SU-DHL-6 (cell line): Measurements from ENCODE around the gene CTNNBIP1.

Source experiments
- H2AFZ ChIP-seq: fragments of 200-600 bp; sonication (generic); 2 replicates; pipeline ENCODE4 v1.6.1; 2014; ENCODE audit warnings: low read depth, mild to moderate bottlenecking, moderate library complexity, mixed read lengths, antibody characterized with exemption, low read length; ENCODE audit not compliant: severe bottlenecking
- H3F3A ChIP-seq: fragments of 200-600 bp; shearing (Covaris generic); 2 replicates; pipeline ENCODE4 v1.6.0; 2016; ENCODE audit warnings: antibody characterized with exemption, mild to moderate bottlenecking; ENCODE audit not compliant: insufficient read depth
- H3K27ac ChIP-seq: fragments of 200-600 bp; sonication (generic); 2 replicates; pipeline ENCODE4 v1.5.1; 2016; ENCODE audit warnings: low read depth, mild to moderate bottlenecking, low read length, moderate library complexity, mixed read lengths
- H3K27me3 ChIP-seq: fragments of 200-600 bp; sonication (generic), shearing (Covaris generic); 2 replicates; pipeline ENCODE4 v1.6.0; 2014; ENCODE audit warnings: mild to moderate bottlenecking, low read length
- H3K36me3 ChIP-seq: fragments of 200-600 bp; sonication (generic); 2 replicates; pipeline ENCODE4 v1.6.1; 2014; ENCODE audit warnings: mild to moderate bottlenecking, low read length, mixed read lengths
- H3K4me2 ChIP-seq: fragments of 300-600, 200-600 bp; shearing (Covaris generic), sonication (generic); 2 replicates; pipeline ENCODE4 v1.6.0; 2014; ENCODE audit warnings: low read length, low read depth, mild to moderate bottlenecking; ENCODE audit not compliant: poor library complexity, severe bottlenecking
- H3K4me3 ChIP-seq: fragments of 200-600 bp; sonication (generic); 2 replicates; pipeline ENCODE4 v1.5.1; 2014; ENCODE audit warnings: antibody characterized with exemption, low read length, mild to moderate bottlenecking, mixed read lengths; ENCODE audit not compliant: insufficient read depth, poor library complexity, severe bottlenecking
- H3K79me2 ChIP-seq: fragments of 200-600 bp; sonication (generic); 2 replicates; pipeline ENCODE4 v1.6.1; 2014; ENCODE audit warnings: mild to moderate bottlenecking, low read length, moderate library complexity; ENCODE audit not compliant: insufficient read depth
- H3K9ac ChIP-seq: fragments of 200-600 bp; sonication (generic); 2 replicates; pipeline ENCODE4 v1.7.0; 2014; ENCODE audit warnings: mild to moderate bottlenecking, low read length
- H3K9me2 ChIP-seq: fragments of 200-600 bp; sonication (generic); replicated peaks from 2 replicates; pipeline ENCODE4 v1.6.1; 2014; ENCODE audit warnings: low read length; ENCODE audit not compliant: insufficient read depth
- H3K9me3 ChIP-seq: fragments of 200-600 bp; sonication (generic); 2 replicates; pipeline ENCODE4 v1.6.1; 2014; ENCODE audit warnings: low read length, mixed read lengths; ENCODE audit not compliant: insufficient read depth
- H4K20me1 ChIP-seq: fragments of 200-600 bp; sonication (generic); 2 replicates; pipeline ENCODE4 v1.6.1; 2014; ENCODE audit warnings: low read depth, mild to moderate bottlenecking, antibody characterized with exemption, low read length, moderate library complexity, mixed read lengths
- CTCF ChIP-seq: fragments of 200-600 bp; sonication (generic); IDR thresholded peaks from one replicate; pipeline ENCODE4 v1.5.1; 2017; ENCODE audit warnings: antibody characterized with exemption, mild to moderate bottlenecking, low read length, moderate library complexity; ENCODE audit not compliant: insufficient read depth, poor library complexity, severe bottlenecking
- EZH2phosphoT487 ChIP-seq: fragments of 200-600 bp; sonication (generic), shearing (Covaris generic); conservative IDR thresholded peaks from 2 replicates; pipeline ENCODE4 v1.6.1; 2018; ENCODE audit warnings: mild to moderate bottlenecking, antibody characterized with exemption, low read length, moderate library complexity, mixed read lengths

Gene CTNNBIP1

DNA sequence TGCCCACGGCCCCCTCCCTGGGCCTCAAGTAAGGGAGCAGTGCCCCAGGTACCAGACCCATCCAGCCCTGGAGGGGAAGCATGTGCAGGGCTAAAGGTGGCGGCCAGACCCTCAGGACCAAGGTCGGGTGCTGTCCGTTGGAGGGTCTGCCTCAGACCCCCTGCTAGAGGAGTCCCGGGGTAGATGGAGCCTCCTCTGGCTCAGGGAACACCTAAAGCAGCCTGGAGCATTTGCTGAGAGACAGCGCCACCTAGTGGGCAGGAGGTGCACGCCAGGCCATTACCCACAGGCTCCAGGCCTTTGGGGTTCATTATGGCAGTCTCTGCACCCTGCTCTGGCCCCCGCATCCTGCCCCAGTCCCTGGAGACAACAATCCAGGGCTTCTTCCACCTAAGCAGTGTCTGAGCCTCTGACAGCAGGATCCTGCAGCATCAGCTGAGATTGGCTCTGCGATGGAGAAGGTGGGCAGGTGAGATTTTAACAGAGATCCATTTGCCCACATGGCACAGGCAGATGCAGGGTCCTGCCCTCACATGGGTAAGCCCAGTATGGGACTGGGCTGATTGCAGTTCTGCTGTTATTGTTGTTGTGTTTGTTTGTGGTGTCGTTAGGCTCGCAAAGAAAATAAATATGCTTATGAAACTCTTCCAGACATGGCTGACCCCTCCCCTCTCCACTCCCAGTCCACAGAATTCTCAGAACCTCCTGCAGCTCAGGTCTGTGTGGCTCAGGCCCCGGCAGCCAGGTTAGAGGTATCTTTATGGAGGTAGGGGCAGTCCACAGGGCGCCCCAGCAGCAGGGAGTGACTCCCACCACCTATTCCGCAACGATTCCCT lies 42.4 kb downstream of the CTNNBIP1 start:
- Histone ChIP-seq H2AFZ (no peak overlapping the region), H3K9me2 (no peaks in the 10 kb centered on the region), H3K4me2 (no peak overlapping the region), H3K9me3 (no peaks in the 10 kb centered on the region), H3F3A (peaks cover 34% of the 10 kb centered on the region), H3K27me3 (no peaks in the 10 kb centered on the region), H3K79me2 (no peaks in the 10 kb centered on the region), H3K9ac (no peak overlapping the region), H3K27ac (peak overlapping the region; percentile 95), H3K36me3 (no peaks in the 10 kb centered on the region), H4K20me1 (no peaks in the 10 kb centered on the region), H3K4me3 (no peak overlapping the region)
- TF ChIP-seq EZH2phosphoT487 (no peak), CTCF (peak; percentile 94)

- no peaks in the 10 kb centered on the region for H3K36me3 ChIP-seq
- H4K20me1 ChIP-seq: no peaks in the 10 kb centered on the region
- no peaks in the 10 kb centered on the region for H3K79me2 ChIP-seq
- no peaks in the 10 kb centered on the region for H3K9me2 ChIP-seq
- H3F3A ChIP-seq: peaks cover 36% of the 10 kb centered on the region
- H2AFZ ChIP-seq: no peak overlapping the region
- peak overlapping the region; percentile 95 for H3K27ac ChIP-seq
- H3K9me3 ChIP-seq: no peaks in the 10 kb centered on the region
- no peak overlapping the region for H3K9ac ChIP-seq
- H3K27me3 ChIP-seq: no peaks in the 10 kb centered on the region
- no peak overlapping the region for H3K4me3 ChIP-seq
- TF ChIP-seq CTCF: no peak
- H3K4me2 ChIP-seq: no peak overlapping the region
Observed at GRCh38 chr1:9866836-9867235, 43.2 kb downstream of the CTNNBIP1 start.

- H3K36me3 ChIP-seq: no peaks in the 10 kb centered on the region
- no peaks in the 10 kb centered on the region for H3K9me3 ChIP-seq
- no peak overlapping the region for H3K4me3 ChIP-seq
- no peaks in the 10 kb centered on the region for H3K9me2 ChIP-seq
- no peak for TF ChIP-seq EZH2phosphoT487
- no peak for TF ChIP-seq CTCF
- H3F3A ChIP-seq: peaks cover 41% of the 10 kb centered on the region
- no peaks in the 10 kb centered on the region for H4K20me1 ChIP-seq
- no peaks in the 10 kb centered on the region for H3K79me2 ChIP-seq
- H3K27me3 ChIP-seq: no peaks in the 10 kb centered on the region
- peak overlapping the region; percentile 95 for H3K27ac ChIP-seq
- H3K4me2 ChIP-seq: peak overlapping the region; percentile 24
- H3K9ac ChIP-seq: peak overlapping the region; percentile 15
- H2AFZ ChIP-seq: peak overlapping the region; percentile 4
Observed at GRCh38 chr1:9865724-9866123, 44.3 kb downstream of the CTNNBIP1 start.
